Activated CD8-positive, alpha-beta memory T cell treated with anti-CD3 and anti-CD28 coated beads for 48 hours (primary cell): Measurements from ENCODE around the gene FSTL1.

ENCODE experiments used
- DNase-seq, 3 experiments: peaks; one replicate each; pipeline ENCODE4 v3.0.0-alpha.2; 2020; ENCODE audit warnings: low read depth in 2 of 3, low spot score in 2 of 3

Gene FSTL1

GRCh38 chr3:120364101-120364500 lies 86.7 kb downstream of the FSTL1 start:
- DNase-seq: no peak

DNA sequence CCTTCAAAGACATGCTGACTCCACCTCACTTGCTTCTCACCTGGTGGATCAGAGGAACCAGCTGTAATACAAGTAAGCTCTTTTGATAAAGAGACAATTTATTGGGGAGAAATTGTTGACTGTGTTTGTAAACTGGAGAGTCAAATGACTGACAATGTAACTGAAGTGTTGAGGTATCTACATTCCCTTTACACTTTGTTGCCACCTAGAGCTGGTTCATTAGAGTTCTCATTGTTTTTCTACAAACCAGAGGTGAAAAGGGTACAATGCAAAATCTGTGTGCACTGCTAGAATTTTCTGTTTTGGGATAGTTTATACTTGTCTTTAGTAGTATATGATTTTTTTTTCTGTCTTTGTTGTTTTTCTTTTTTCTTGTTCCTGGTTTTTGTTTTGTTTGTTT lies 93.0 kb downstream of the FSTL1 start:
- DNase-seq: no peak

DNA sequence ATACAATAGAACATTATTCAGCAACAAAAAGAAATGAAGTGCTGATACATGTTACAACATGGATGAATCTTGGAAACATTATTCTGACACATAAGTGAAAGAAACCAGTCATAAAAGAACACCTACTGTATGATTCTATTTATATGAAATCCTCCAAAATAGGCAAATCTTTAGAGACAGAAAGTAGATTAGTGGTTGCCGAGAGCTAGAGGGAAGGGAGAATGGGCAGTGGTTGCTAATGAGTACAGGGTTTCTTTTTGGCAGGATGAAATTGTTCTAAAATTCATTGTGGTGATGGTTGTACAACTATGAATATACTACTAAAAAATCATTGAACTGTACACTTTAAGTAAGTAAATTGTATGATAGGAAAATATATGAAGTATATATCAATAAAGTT lies 95.3 kb downstream of the FSTL1 start:
- DNase-seq: no peak

GRCh38 chr3:120353463-120353862 lies 97.3 kb downstream of the FSTL1 start:
- no peak for DNase-seq

DNA sequence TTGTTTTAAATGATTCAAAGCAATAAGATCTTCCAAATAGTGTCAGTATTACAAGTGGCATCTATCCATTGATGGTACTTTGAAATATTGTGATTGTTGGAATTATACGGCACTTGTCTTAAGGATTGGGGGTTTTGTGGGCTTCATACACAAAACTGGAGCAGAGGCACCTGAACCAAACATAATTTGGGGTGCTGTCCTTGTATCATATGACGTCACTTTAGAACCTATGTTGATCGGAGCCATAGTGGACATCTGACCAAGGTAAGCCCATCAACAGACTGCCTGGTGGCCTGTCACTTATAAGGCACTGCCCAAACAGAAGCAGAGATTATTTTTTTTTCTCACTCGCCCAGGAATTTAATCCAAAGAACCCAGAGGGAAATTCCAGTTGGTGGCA lies 98.8 kb downstream of the FSTL1 start:
- DNase-seq: no peak

- no peak for DNase-seq
Observed at GRCh38 chr3:120350401-120350941, 100.3 kb downstream of the FSTL1 start.

DNA sequence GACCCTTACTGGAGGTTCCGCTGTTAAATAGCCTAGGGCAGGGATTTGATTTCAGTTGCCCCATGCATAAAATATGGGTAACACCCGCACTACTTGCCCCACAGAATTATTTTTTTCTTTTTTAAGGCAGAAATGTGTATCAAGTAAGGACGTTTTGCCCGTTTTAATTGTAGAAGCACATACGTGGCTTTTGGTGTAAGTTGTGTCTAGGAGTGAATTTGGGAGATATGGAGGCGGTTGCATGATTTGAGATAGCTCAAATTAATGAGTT lies 101.0 kb downstream of the FSTL1 start:
- DNase-seq: no peak

GRCh38 chr3:120348991-120349854 lies 101.6 kb downstream of the FSTL1 start, which contains the start of gene LRRC58:
LRRC58 (minus strand) TSS chr3:120349354; CDS start chr3:120349243, 111 bp downstream.
- DNase-seq: peak; percentile 59 to 78 (median 67)

DNA sequence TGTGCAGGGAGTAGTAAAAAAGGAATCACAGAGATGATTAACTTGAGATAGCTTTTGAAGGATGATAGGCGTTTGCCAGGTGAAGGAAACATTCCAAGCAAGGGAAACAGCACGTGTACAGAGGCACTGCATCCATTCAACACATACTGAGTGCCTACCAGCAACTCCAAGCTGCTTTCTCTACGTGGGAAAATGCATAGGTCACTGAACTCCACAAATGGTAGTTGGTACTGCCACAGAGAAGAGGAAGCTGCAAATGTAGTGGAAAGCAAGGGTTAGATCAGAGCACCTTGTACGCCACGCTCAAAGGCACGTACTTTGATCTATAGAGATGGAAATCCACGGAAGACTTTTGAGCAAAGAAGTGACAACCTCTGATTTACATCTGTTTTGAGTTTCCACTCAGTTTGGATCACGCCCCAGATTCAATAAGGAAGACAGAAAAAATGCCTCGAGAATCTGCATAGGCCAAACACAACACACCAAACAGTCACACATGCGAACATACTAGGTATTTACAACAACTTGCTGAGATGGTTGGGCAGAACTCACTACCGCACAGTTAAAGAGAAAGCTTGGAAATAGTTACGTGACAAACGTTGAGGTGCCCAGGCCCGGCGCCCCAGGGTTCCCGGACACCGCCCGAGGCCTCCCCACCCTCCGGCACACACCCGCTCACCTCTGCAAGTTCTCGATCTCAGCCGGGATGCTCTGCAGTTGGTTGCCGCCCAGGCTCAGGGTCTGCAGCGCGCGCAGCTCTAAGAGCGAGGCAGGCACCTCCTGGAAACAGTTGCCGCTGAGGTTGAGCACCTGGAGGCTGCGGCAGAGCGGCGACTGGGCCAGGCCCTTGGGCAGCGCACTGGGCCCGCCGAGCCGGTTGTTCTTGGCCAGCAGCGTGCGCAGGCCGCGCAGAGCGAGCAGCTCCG lies 102.5 kb downstream of the FSTL1 start:
- DNase-seq: peak; percentile 4 to 25 (median 13)

DNA sequence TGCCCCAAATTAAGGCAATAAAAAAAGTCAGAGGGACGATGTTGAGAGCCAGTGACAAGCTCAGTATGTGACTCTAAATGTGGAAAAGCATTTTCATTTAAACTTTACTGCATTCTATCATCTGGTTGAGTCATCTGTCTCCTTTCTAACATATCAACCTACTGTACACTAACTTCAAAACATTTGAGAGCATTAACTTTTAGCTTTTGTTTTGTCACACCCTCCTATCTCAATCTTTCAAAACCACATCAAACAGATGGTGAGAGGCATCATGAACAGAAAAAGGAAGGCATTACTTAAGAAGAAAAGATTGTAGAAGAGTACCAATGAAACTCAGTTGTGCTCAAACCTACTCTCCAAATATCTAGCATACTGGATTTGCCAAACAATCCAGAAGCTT lies 106.4 kb downstream of the FSTL1 start:
- no peak for DNase-seq
